CD4-positive, alpha-beta T cell (primary cell): ENCODE data around the gene COQ5. TPM values are rescaled to one million over a fixed set of nuclear protein-coding genes. Genes with fewer than 3 reads are reported as not detected.
"Not testable (repeated sequence)": the region's sequence is repeated elsewhere in the genome, so short reads cannot be mapped to it uniquely, and the experiment has no call there.

Experiments
- ATAC-seq: fragments of 200-7000 bp; cut with Tn5 transposase; one replicate; pipeline ENCODE4 v1.10.0; 2022; ENCODE audit warnings: mild to moderate bottlenecking; ENCODE audit not compliant: poor library complexity
- CTCF ChIA-PET: fragments of 350-600 bp; sonication (Branson Sonifier 250); formaldehyde crosslinking; loops from one replicate; lab custom pipeline; 2021; ENCODE audit warnings: antibody characterized with exemption, inconsistent platforms; lab: Charles Lee
- POLR2A ChIA-PET: fragments of 350-600 bp; sonication (Branson Sonifier 250); formaldehyde crosslinking; loops from one replicate; lab custom pipeline; 2021; ENCODE audit warnings: antibody characterized with exemption, inconsistent platforms; lab: Charles Lee
- DNase-seq, 14 experiments: peaks; one replicate each; pipeline ENCODE4 v3.0.0-alpha.2; 2013 to 2020; ENCODE audit warnings: mixed read lengths in 2 of 14
- H3K27ac ChIP-seq, 2 donors: one replicate each; pipeline versions ENCODE4 v1.5.1 to v1.7.0; 2013; ENCODE audit warnings: low read length in 2 of 2, low read depth in 1 of 2, mild to moderate bottlenecking in 1 of 2
- H3K27me3 ChIP-seq, 2 experiments: 1 replicate in 1 of 2; 2 replicates in 1 of 2; pipeline versions ENCODE4 v1.6.1 to v1.7.0; 2013; ENCODE audit warnings: low read length in 2 of 2, control low read depth in 1 of 2, mild to moderate bottlenecking in 1 of 2, moderate library complexity in 1 of 2; ENCODE audit not compliant: insufficient read depth in 2 of 2, control insufficient read depth in 1 of 2
- H3K36me3 ChIP-seq: one replicate; pipeline ENCODE4 v1.6.1; 2013; ENCODE audit warnings: low read length, control low read depth; ENCODE audit not compliant: insufficient read depth
- H3K4me1 ChIP-seq: one replicate; pipeline ENCODE4 v1.6.1; 2013; ENCODE audit warnings: low read length, control low read depth; ENCODE audit not compliant: insufficient read depth
- H3K4me3 ChIP-seq: one replicate; pipeline ENCODE4 v1.5.1; 2013; ENCODE audit warnings: mild to moderate bottlenecking, low read length, moderate library complexity
- H3K9me3 ChIP-seq, 2 experiments: 1 replicate in 1 of 2; 2 replicates in 1 of 2; pipeline versions ENCODE4 v1.6.1 to v1.7.0; 2013; ENCODE audit warnings: low read length in 2 of 2, mild to moderate bottlenecking in 2 of 2, control low read depth in 1 of 2, moderate library complexity in 1 of 2; ENCODE audit not compliant: control insufficient read depth in 1 of 2, insufficient read depth in 1 of 2
- H3K27ac Mint-ChIP-seq: one replicate; pipeline ENCODE4 v1.8.0; 2020; ENCODE audit warnings: mixed read lengths
- H3K27me3 Mint-ChIP-seq: one replicate; pipeline ENCODE4 v1.8.0; 2021; ENCODE audit warnings: mixed read lengths
- H3K36me3 Mint-ChIP-seq: one replicate; pipeline ENCODE4 v1.8.0; 2021; ENCODE audit warnings: low read depth, mixed read lengths
- H3K4me1 Mint-ChIP-seq: one replicate; pipeline ENCODE4 v1.8.0; 2021; ENCODE audit warnings: low read depth, mixed read lengths
- H3K4me3 Mint-ChIP-seq: one replicate; pipeline ENCODE4 v1.8.0; 2020; ENCODE audit warnings: mild to moderate bottlenecking, mixed read lengths
- H3K9me3 Mint-ChIP-seq: one replicate; pipeline ENCODE4 v1.8.0; 2020; ENCODE audit warnings: mixed read lengths
- CTCF ChIP-seq: fragments of 200-600 bp; IDR thresholded peaks from one replicate; pipeline ENCODE4 v1.8.0; 2022; ENCODE audit warnings: antibody characterized with exemption, mild to moderate bottlenecking
- intact Hi-C, 2 experiments: fragments of 100-400 bp; cut with DNase I in 1 of 2; cut with micrococcal nuclease in 1 of 2; formaldehyde crosslinking; loops; one replicate each; pipeline versions ENCODE4 v1.15.1 to v1.9.0; 2023 to 2025; cut with DNase I, micrococcal nuclease
- total RNA-seq, 174 experiments: library from RNA in 2 of 174; stranded (reverse) in 2 of 174; gene quantifications; one replicate each; pipeline ENCODE4 v1.2.3 and lab custom pipeline; 2021 to 2026

The COQ5 gene
- total RNA-seq, 2 experiments from 2014 or later: 6.9 to 7.1 TPM

DNA sequence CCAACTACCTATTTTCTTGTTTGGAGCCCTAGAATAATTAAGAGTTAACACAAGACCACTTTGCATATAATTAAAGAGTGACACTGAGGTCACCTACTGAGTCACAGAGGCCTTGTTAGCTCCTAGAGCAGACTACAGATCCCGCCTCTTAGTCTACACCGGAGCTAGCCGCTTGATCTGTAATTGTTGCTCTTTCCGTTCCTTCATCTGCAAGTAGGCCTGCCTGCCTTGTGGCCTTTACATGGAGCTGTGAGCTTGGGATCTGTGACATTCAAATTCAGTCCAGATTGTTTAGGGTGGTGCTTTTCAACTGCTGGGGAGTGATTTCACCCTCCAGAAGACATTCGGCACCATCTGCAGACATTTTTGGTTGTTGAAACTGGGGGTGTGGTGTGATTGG lies 38.6 kb downstream of the COQ5 start:
- Mint-ChIP-seq H3K27ac (no peak overlapping the region), H3K4me3 (peak overlapping the region; percentile 2), H3K4me1 (peaks cover 6% of the 10 kb centered on the region), H3K27me3 (no peaks in the 10 kb centered on the region), H3K9me3 (no peaks in the 10 kb centered on the region), H3K36me3 (no peaks in the 10 kb centered on the region)
- TF ChIP-seq CTCF: no peak
- Histone ChIP-seq H3K36me3 (no peaks in the 10 kb centered on the region), H3K27ac (no peak overlapping the region), H3K9me3 (no peaks in the 10 kb centered on the region), H3K27me3 (no peaks in the 10 kb centered on the region), H3K4me3 (no peak overlapping the region), H3K4me1 (peaks cover 5% of the 10 kb centered on the region)
- ChIA-PET CTCF (interaction anchor here (1.4 kb wide), 1 partner anchor 20 kb away, joined by 4 read pairs; the partner anchor contains the start of gene SRSF9), POLR2A (no interaction called here)
- intact Hi-C loops: no loop called here
- DNase-seq (no peak), ATAC-seq (no peak)

GRCh38 chr12:120489018-120489417 lies 39.9 kb downstream of the COQ5 start:
- Mint-ChIP-seq H3K27ac (no peak overlapping the region), H3K27me3 (no peaks in the 10 kb centered on the region), H3K4me1 (no peaks in the 10 kb centered on the region), H3K36me3 (no peaks in the 10 kb centered on the region), H3K4me3 (no peak overlapping the region), H3K9me3 (no peaks in the 10 kb centered on the region)
- Histone ChIP-seq H3K4me1 (no peaks in the 10 kb centered on the region), H3K27me3 (no peaks in the 10 kb centered on the region), H3K36me3 (no peaks in the 10 kb centered on the region), H3K9me3 (no peaks in the 10 kb centered on the region), H3K4me3 (no peak overlapping the region), H3K27ac (no peak overlapping the region)
- ChIA-PET CTCF (no interaction called here), POLR2A (no interaction called here)
- no peak for DNase-seq
- ATAC-seq: no peak
- intact Hi-C loops: no loop called here
- no peak for TF ChIP-seq CTCF

DNA sequence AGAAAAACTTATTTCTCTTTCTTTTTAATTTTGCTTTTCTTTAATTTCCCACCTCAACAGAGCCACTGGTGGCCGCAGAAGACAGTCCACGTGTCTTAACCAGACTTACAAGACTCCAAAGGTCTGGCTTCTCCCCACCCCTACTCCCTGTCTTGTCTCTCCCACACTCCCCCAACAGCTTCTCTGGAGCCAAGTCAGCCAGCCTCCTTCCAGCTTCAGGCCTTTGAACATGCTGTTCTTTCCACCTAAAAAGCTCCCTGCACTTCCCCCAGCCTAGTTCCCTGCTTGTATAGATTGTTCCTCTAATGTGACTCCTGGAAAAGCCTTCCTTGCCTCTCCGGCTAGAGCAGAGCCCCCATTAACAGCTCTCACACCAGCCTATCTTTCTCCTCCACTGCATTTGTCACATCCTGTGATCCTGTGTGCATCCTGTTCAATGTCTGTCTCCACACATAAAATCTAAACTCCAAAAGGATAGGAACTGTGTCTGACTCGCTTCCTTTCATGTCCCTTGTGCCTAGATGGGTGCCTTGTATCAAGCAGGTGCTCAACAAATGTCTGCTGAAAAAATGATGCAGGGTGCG lies 40.8 kb downstream of the COQ5 start:
- ChIA-PET CTCF (no interaction called here), POLR2A (no interaction called here)
- no peaks in the 10 kb centered on the region for H3K27me3 Mint-ChIP-seq
- H3K36me3 Mint-ChIP-seq: no peaks in the 10 kb centered on the region
- intact Hi-C loops: no loop called here
- Histone ChIP-seq H3K4me1 (no peaks in the 10 kb centered on the region), H3K27ac (no peak overlapping the region), H3K9me3 (no peaks in the 10 kb centered on the region), H3K4me3 (no peak overlapping the region), H3K36me3 (no peaks in the 10 kb centered on the region), H3K27me3 (no peaks in the 10 kb centered on the region)
- ATAC-seq: no peak
- no peak overlapping the region for H3K4me3 Mint-ChIP-seq
- H3K27ac Mint-ChIP-seq: no peak overlapping the region
- no peak for DNase-seq
- TF ChIP-seq CTCF: no peak
- no peaks in the 10 kb centered on the region for H3K9me3 Mint-ChIP-seq
- H3K4me1 Mint-ChIP-seq: no peaks in the 10 kb centered on the region

DNA sequence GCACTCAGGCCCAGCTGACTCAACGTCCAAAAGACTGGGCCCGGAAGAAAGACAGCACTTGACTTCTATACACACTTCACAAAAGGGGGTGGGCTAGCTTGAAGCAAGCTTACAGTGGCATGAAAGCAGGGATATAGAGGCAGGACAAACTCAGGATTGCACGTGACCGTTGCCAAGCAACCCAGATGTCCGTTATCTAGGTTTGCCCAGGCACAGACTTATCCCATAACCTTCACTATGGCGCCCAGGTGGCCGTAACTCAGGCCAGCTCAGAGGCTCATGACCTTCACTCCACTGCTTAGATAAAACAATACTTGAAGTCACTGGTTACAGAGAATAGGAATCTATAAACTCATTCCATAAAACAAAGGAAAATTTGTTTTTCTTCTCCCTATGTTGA lies 41.4 kb downstream of the COQ5 start:
- DNase-seq, POLR2A ChIA-PET, H3K27ac Mint-ChIP-seq, H3K4me1 Mint-ChIP-seq, H3K36me3 Mint-ChIP-seq, H3K27me3 ChIP-seq, H3K27me3 Mint-ChIP-seq, H3K4me3 ChIP-seq, H3K27ac ChIP-seq, H3K36me3 ChIP-seq, ATAC-seq, CTCF ChIA-PET, intact Hi-C loops, H3K9me3 Mint-ChIP-seq, H3K4me3 Mint-ChIP-seq, H3K9me3 ChIP-seq, H3K4me1 ChIP-seq: not testable (repeated sequence)
